Keratinocyte (primary cell): ENCODE results near the gene CD226. TPM values are rescaled to one million over a fixed set of nuclear protein-coding genes. Genes with fewer than 3 reads are reported as not detected.

Experiments used
- DNase-seq: peaks from one replicate; pipeline ENCODE4 v3.0.0-alpha.2; 2011; ENCODE audit warnings: low read depth, missing footprints, low spot score
- FAIRE-seq: peaks from 2 replicates; lab custom pipeline; 2011; peaks lifted over from hg19 to GRCh38; lab: Jason Lieb, UNC
- H2AFZ ChIP-seq: 2 replicates; pipeline ENCODE4 v1.6.0; 2012; ENCODE audit warnings: low read length, control low read depth, inconsistent platforms; ENCODE audit not compliant: control insufficient read depth
- H3K27ac ChIP-seq: 2 replicates; pipeline ENCODE4 v1.5.1; 2011; ENCODE audit warnings: low read length; ENCODE audit not compliant: control insufficient read depth, insufficient read depth
- H3K27me3 ChIP-seq: 3 replicates; pipeline ENCODE4 v1.6.0; 2011; ENCODE audit warnings: low read length; ENCODE audit not compliant: control insufficient read depth, insufficient read depth; ENCODE audit errors: extremely low read depth
- H3K36me3 ChIP-seq, 2 experiments: 2 replicates in 1 of 2; 3 replicates in 1 of 2; pipeline ENCODE4 v1.5.1; 2011; ENCODE audit warnings: low read length in 2 of 2, mild to moderate bottlenecking in 1 of 2; ENCODE audit not compliant: control insufficient read depth in 2 of 2, insufficient read depth in 2 of 2; ENCODE audit errors: extremely low read depth in 1 of 2
- H3K4me1 ChIP-seq: 3 replicates; pipeline ENCODE4 v1.5.1; 2011; ENCODE audit warnings: low read length; ENCODE audit not compliant: control insufficient read depth, insufficient read depth; ENCODE audit errors: extremely low read depth
- H3K4me2 ChIP-seq: 3 replicates; pipeline ENCODE4 v1.6.0; 2011; ENCODE audit warnings: low read depth, low read length; ENCODE audit not compliant: control insufficient read depth, insufficient read depth; ENCODE audit errors: extremely low read depth
- H3K4me3 ChIP-seq, 3 experiments: fragments of 200-600 bp in 1 of 3; sonication (generic) in 1 of 3; 2 replicates in 2 of 3; 3 replicates in 1 of 3; pipeline ENCODE4 v1.5.1; 2011 to 2016; ENCODE audit warnings: low read length in 3 of 3, mild to moderate bottlenecking in 3 of 3, control low read depth in 2 of 3, inconsistent platforms in 1 of 3, low read depth in 1 of 3, mixed read lengths in 1 of 3, mixed run types in 1 of 3, moderate library complexity in 1 of 3; ENCODE audit not compliant: control insufficient read depth in 2 of 3, insufficient read depth in 2 of 3; ENCODE audit errors: extremely low read depth in 1 of 3
- H3K79me2 ChIP-seq: 2 replicates; pipeline ENCODE4 v1.6.0; 2012; ENCODE audit warnings: low read length; ENCODE audit not compliant: control insufficient read depth, insufficient read depth
- H3K9ac ChIP-seq: 3 replicates; pipeline ENCODE4 v1.6.0; 2011; ENCODE audit warnings: low read length; ENCODE audit not compliant: control insufficient read depth, insufficient read depth; ENCODE audit errors: extremely low read depth
- H3K9me1 ChIP-seq: 3 replicates; pipeline ENCODE4 v1.6.0; 2011; ENCODE audit warnings: low read length; ENCODE audit not compliant: control insufficient read depth, insufficient read depth; ENCODE audit errors: extremely low read depth
- H3K9me3 ChIP-seq: 2 replicates; pipeline ENCODE4 v1.5.1; 2012; ENCODE audit warnings: low read depth, low read length; ENCODE audit not compliant: control insufficient read depth
- H4K20me1 ChIP-seq: 3 replicates; pipeline ENCODE4 v1.6.0; 2011; ENCODE audit warnings: low read length; ENCODE audit not compliant: control insufficient read depth, insufficient read depth; ENCODE audit errors: extremely low read depth
- CTCF ChIP-seq, 3 experiments: IDR thresholded peaks in 1 of 3; conservative IDR thresholded peaks in 1 of 3; optimal IDR thresholded peaks in 1 of 3; 2 replicates in 2 of 3; 3 replicates in 1 of 3; pipeline versions ENCODE3 to v1.5.1; 2011; ENCODE audit warnings: low read length in 3 of 3, mild to moderate bottlenecking in 3 of 3, moderate library complexity in 2 of 3, control low read depth in 1 of 3, inconsistent platforms in 1 of 3; ENCODE audit not compliant: insufficient read depth in 2 of 3; ENCODE audit errors: extremely low read depth in 1 of 3
- EZH2 ChIP-seq: IDR thresholded peaks from one replicate; pipeline ENCODE4 v1.6.1; 2012; ENCODE audit warnings: inconsistent platforms, mild to moderate bottlenecking, low read length, moderate library complexity
- dilution Hi-C: fragments of 300-500 bp; cut with MboI; formaldehyde crosslinking; loops from one replicate; pipeline ENCODE4 v1.7.0; 2020; ENCODE audit warnings: low sequenced_read_pairs; ENCODE audit not compliant: extremely low pct_ligation_motif_present
- polyA plus RNA-seq, 5 experiments: library from polyadenylated mRNA; depleted of rRNA in 3 of 5; stranded (reverse) in 3 of 5; stranded (forward) in 1 of 5; unstranded in 1 of 5; fragments of >200 nt; gene quantifications; 1 replicate in 1 of 5; 2 replicates in 3 of 5; 3 replicates in 1 of 5; pipeline versions ENCODE4 v1.2.1 to v1.2.3, GENCODE V29; 2011 to 2012; ENCODE audit warnings: missing spikeins in 2 of 5, low read depth in 1 of 5, low replicate concordance in 1 of 5

CD226 gene
- polyA plus RNA-seq, 1 donor (not counting 4 experiments of a cell fraction or from before 2014, with no cell fraction given) = 1.3 TPM

DNA sequence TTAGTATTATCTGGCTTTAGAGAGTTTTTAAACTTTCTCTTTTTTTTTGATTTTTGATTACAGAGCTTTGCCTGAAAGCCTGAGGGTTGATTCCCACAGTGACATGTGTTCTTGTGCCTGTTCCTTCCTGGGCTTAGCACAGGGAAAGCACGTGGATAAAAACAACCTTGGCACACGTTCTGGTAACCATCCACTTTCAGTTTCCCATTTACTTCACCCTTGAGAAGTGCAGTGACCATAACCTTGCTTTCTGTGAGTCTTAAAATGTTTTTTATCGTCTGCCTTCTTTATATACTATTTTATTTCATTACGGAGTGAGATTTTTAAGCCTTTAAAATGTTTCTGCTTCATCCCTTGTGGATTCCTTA lies 11.5 kb downstream of the CD226 start:
- FAIRE-seq = no peak
- Histone ChIP-seq H4K20me1 (no peaks in the 10 kb centered on the region), H3K9me1 (no peaks in the 10 kb centered on the region), H3K9ac (no peak overlapping the region), H2AFZ (no peak overlapping the region), H3K9me3 (no peaks in the 10 kb centered on the region), H3K27ac (no peak overlapping the region), H3K4me2 (no peak overlapping the region), H3K79me2 (no peaks in the 10 kb centered on the region), H3K36me3 (peaks cover 0 to 9% of the 10 kb centered on the region in 2 experiments), H3K4me3 (no peak overlapping the region), H3K4me1 (no peaks in the 10 kb centered on the region), H3K27me3 (no peaks in the 10 kb centered on the region)
- no peak for DNase-seq
- dilution Hi-C loops = no loop called here
- TF ChIP-seq EZH2 = no peak
- no peak for TF ChIP-seq CTCF (optimal IDR thresholded peaks at IDR 0.05 in 1 of 3, IDR thresholded peaks at IDR 0.05 in 1 of 3, conservative IDR thresholded peaks at IDR 0.05 in 1 of 3; ENCODE audit: extremely low read depth in 1 of 3, insufficient read depth in 2 of 3, low read length in 3 of 3)

DNA sequence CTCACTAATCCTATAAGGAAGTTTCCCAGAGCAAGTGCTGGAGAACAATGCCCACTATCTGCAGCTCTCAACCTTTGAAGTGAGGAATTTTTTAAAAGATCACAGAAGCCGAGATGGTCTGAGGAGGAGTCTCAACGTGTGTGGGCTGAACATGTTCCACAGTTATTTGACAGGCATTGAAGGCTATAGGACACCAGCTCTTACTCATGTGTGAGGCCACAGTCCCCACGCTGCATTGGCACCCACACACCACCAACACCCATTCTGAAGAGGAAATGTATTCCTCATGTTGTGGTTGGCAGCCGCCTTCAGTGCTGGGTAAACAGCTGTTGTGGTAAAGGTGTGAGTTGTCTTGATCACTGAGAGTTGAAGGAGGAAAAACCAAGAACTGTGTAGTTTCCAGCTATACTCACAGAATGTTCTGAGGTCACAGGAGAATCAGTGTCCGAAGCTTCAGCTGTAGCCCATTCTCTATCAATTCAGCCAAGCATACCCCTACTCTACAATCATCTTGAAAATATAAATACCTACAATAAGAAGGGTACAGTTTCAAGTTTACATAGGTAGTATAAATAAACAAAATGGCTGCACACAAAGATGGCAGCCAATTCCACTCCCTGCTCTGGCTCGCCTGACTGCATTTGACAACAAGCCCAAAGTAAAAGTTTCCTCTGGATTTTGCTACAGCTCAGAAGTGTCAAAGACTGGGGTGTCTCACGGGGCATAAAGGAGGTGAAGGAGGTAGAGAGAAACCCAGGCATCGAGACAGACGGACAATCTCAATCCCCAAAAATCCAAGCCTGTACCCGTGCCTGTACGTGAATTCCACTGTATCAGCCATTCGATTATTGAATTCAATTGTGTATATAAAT lies 12.1 kb downstream of the CD226 start:
- Histone ChIP-seq H3K9me3 (no peaks in the 10 kb centered on the region), H3K4me3 (no peak overlapping the region), H3K4me2 (no peak overlapping the region), H3K36me3 (peaks cover 2 to 9% of the 10 kb centered on the region in 2 experiments), H3K9me1 (no peaks in the 10 kb centered on the region), H2AFZ (no peak overlapping the region), H4K20me1 (no peaks in the 10 kb centered on the region), H3K79me2 (no peaks in the 10 kb centered on the region), H3K27me3 (no peaks in the 10 kb centered on the region), H3K9ac (no peak overlapping the region), H3K4me1 (no peaks in the 10 kb centered on the region), H3K27ac (no peak overlapping the region)
- no peak for TF ChIP-seq EZH2
- TF ChIP-seq CTCF (optimal IDR thresholded peaks at IDR 0.05 in 1 of 3, IDR thresholded peaks at IDR 0.05 in 1 of 3, conservative IDR thresholded peaks at IDR 0.05 in 1 of 3; ENCODE audit: extremely low read depth in 1 of 3, insufficient read depth in 2 of 3, low read length in 3 of 3) = no peak
- FAIRE-seq = peak; percentile 44
- dilution Hi-C loops = no loop called here
- no peak for DNase-seq
